Fibroblast of pulmonary artery (primary cell): ENCODE measurements around the gene LGR4.
A peak's percentile ranks its signal among the peaks of the same experiment; 100 is the strongest.

Experiments
- DNase-seq: peaks from one replicate; pipeline ENCODE4 v3.0.0-alpha.2; 2010; ENCODE audit warnings: low read depth
- H3K4me3 ChIP-seq: replicated peaks from 2 replicates; pipeline ENCODE4 v1.5.1; 2011; ENCODE audit warnings: low read depth, mild to moderate bottlenecking, control low read depth, low read length, moderate library complexity
- CTCF ChIP-seq: IDR thresholded peaks from 2 replicates; pipeline ENCODE4 v1.5.1; 2011; ENCODE audit warnings: mild to moderate bottlenecking, control low read depth, low read length, inconsistent platforms; ENCODE audit errors: missing control alignments

LGR4 gene

DNA sequence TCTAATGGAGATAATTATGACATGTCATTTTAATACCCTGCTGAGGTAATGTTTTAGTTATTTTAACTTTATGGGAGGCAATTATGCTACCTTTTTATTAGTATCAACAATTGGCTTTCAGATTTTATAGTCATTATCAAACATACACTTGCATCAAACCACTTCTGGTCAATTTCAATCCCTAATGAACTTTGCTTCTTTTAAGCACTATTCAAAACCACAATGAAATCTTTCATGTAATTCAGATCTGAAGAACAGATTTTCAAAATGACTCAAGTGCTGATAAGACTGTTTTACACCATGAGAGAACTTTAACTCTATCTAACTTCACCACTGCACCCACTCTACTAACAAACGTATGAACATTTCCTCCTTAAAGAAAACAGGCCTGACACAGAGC, 83.7 kb downstream of the LGR4 start:
- DNase-seq: no peak
- no peak for TF ChIP-seq CTCF

DNA sequence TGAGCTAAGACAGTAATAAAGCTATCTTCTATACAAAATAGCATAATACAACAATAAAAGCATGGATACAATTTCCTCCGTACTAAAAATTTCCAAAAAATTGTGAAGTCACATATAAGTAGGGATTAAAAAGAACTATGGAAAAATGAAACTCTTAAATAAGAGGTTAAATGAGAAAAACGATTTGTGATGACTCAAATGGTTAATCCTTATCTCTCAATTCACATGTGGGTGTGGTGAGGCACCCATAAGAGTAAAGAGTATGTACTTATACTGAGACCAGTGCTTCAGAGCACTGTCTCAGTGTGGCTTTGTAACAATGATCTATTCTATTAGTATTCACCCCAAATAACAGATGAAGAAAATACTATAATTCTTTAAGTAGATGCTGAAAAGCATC, 84.6 kb downstream of the LGR4 start:
- no peak overlapping the region for H3K4me3 ChIP-seq
- TF ChIP-seq CTCF: no peak
- DNase-seq: no peak

More for the DNA sequence above, 83.7 kb downstream of the LGR4 start:
- no peak overlapping the region for H3K4me3 ChIP-seq

DNA sequence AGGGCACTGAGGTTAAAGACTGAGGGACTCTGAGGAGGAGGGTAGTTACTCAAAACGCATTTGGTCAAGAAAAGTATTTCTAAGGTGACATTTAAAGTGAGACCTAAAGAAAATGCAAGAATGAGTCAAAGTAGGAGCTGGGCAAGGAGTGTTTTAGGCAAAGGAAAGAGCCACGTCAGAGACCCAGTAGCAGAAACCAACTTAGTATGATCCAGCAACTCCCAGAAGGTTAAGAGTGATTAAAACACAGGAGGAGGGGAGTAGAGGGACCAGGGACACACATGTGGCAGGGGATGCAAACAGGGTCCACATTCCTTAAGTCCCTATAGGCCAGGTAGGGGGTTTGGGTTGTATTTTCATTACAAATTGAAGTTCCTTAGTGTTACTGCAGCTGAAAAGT, 85.2 kb downstream of the LGR4 start:
- no peak for TF ChIP-seq CTCF
- no peak for DNase-seq
- H3K4me3 ChIP-seq: no peak overlapping the region

DNA sequence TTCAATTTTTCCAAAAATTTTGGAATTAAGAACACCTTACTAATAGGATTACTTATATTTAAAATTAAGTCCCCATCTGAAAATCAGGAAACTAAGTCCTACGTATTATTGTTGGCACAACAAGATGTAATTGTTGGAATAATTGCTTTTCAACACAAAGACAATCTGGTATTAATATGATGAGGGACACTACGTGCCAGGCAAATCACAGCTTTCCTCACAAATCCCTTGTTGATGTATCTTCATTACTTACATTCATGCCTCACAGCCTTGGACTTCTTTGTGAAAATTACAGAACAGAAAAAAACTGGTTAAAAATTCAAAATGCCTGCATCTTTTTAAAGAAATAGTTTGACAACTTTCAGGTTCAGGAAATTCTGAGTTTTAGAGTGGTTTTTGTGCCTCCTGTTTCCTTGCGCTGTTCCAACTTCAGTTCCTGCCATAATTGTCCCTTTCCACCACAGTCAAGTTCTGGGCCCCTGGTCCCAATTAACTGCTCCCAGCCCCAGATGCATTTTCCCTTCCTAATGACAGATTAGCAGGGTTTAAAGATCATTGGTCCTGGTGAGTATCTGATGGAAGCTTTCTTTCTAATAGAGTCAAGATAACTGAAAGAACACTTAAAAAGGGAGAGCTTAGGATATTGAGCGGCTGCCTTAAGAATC, 86.3 kb downstream of the LGR4 start:
- no peak for DNase-seq
- TF ChIP-seq CTCF: no peak
- H3K4me3 ChIP-seq: no peak overlapping the region

GRCh38 chr11:27385245-27385644, 87.3 kb downstream of the LGR4 start:
- peak; percentile 89 for DNase-seq
- H3K4me3 ChIP-seq: no peak overlapping the region
- TF ChIP-seq CTCF: no peak

- no peak overlapping the region for H3K4me3 ChIP-seq
- no peak for DNase-seq
These were observed 88.4 kb downstream of the LGR4 start for GRCh38 chr11:27384227-27384626.

More at GRCh38 chr11:27384227-27384626, 88.4 kb downstream of the LGR4 start:
- no peak for TF ChIP-seq CTCF
